Lower lobe of right lung (tissue), 2 donors: ENCODE measurements around the gene VEGFA. TPM values are rescaled to one million over a fixed set of nuclear protein-coding genes. Genes with fewer than 3 reads are reported as not detected.
A peak's percentile ranks its signal among the peaks of the same experiment; 100 is the strongest.

ENCODE experiments used
- ATAC-seq, 2 donors: fragments of 200-7000 bp; cut with Tn5 transposase; one replicate each; pipeline ENCODE4 v1.9.1; 2020 to 2022; ENCODE audit warnings: mild to moderate bottlenecking in 2 of 2, moderate library complexity in 2 of 2
- DNase-seq: peaks from one replicate; pipeline ENCODE4 v3.0.0-alpha.2; 2020
- H3K27ac ChIP-seq: fragments of 200-600 bp; one replicate; pipeline ENCODE4 v1.8.0; 2022
- H3K27me3 ChIP-seq: fragments of 200-600 bp; one replicate; pipeline ENCODE4 v1.8.0; 2022; ENCODE audit warnings: low read depth
- H3K36me3 ChIP-seq: fragments of 200-600 bp; one replicate; pipeline ENCODE4 v1.8.0; 2022; ENCODE audit warnings: mild to moderate bottlenecking
- H3K4me1 ChIP-seq: fragments of 200-600 bp; one replicate; pipeline ENCODE4 v1.8.0; 2022
- H3K4me3 ChIP-seq: fragments of 200-600 bp; one replicate; pipeline ENCODE4 v1.8.0; 2022; ENCODE audit warnings: mild to moderate bottlenecking
- H3K9me3 ChIP-seq: fragments of 200-600 bp; one replicate; pipeline ENCODE4 v1.8.0; 2022
- intact Hi-C: fragments of 100-400 bp; cut with DNase I; formaldehyde crosslinking; loops from one replicate; pipeline ENCODE4 v1.11.0; 2022
- total RNA-seq: library from RNA; stranded (reverse); fragmentation: NEBNext Ultra II Directional; extraction: Animal tissue kit (Norgen Biotek cat#: 25700); gene quantifications from one replicate; pipeline ENCODE4 v1.2.1, GENCODE V29; 2021
- TF ChIP-seq, protein P1 (sequence below): fragments of 200-600 bp; IDR thresholded peaks from one replicate; pipeline ENCODE4 v1.8.0; 2022; ENCODE audit warnings: antibody characterized with exemption, mild to moderate bottlenecking
- donor health status: DM: no; HTN: yes; CAD: no; lungs with severe emphysema.

VEGFA gene
- total RNA-seq, 1 donor from 2014 or later = 196 TPM

DNA sequence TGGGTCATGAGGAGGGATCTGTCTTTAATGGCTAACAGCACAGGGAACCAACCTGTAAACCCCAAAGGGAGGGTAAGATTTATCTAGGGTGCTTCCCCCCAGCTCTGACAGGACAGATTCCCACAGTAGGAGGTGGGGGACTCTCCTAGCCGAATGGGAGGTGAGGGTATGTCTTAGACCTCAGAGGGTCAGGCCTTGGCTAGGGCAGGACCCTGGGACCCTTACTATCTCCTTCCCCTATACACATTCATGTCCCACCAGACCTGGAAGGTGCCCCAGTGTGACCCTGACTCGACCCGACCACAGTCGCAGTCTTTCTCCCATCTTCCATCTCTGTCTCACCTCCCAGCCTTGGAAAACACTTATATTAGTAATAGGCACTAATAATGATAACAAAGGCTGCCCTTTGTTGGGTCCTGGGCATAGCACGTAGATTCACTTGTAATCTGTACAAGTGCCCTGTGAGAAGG is 36.8 kb downstream of the VEGFA start:
- H3K4me3 ChIP-seq = no peak overlapping the region
- TF ChIP-seq, protein P1, sequence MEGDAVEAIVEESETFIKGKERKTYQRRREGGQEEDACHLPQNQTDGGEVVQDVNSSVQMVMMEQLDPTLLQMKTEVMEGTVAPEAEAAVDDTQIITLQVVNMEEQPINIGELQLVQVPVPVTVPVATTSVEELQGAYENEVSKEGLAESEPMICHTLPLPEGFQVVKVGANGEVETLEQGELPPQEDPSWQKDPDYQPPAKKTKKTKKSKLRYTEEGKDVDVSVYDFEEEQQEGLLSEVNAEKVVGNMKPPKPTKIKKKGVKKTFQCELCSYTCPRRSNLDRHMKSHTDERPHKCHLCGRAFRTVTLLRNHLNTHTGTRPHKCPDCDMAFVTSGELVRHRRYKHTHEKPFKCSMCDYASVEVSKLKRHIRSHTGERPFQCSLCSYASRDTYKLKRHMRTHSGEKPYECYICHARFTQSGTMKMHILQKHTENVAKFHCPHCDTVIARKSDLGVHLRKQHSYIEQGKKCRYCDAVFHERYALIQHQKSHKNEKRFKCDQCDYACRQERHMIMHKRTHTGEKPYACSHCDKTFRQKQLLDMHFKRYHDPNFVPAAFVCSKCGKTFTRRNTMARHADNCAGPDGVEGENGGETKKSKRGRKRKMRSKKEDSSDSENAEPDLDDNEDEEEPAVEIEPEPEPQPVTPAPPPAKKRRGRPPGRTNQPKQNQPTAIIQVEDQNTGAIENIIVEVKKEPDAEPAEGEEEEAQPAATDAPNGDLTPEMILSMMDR = no peak
- intact Hi-C loops = no loop called here
- H3K36me3 ChIP-seq = no peaks in the 10 kb centered on the region
- peaks cover 63% of the 10 kb centered on the region for H3K4me1 ChIP-seq
- H3K27ac ChIP-seq = no peak overlapping the region
- DNase-seq (no peak), ATAC-seq (no peak)
- no peaks in the 10 kb centered on the region for H3K27me3 ChIP-seq
- H3K9me3 ChIP-seq = no peaks in the 10 kb centered on the region

DNA sequence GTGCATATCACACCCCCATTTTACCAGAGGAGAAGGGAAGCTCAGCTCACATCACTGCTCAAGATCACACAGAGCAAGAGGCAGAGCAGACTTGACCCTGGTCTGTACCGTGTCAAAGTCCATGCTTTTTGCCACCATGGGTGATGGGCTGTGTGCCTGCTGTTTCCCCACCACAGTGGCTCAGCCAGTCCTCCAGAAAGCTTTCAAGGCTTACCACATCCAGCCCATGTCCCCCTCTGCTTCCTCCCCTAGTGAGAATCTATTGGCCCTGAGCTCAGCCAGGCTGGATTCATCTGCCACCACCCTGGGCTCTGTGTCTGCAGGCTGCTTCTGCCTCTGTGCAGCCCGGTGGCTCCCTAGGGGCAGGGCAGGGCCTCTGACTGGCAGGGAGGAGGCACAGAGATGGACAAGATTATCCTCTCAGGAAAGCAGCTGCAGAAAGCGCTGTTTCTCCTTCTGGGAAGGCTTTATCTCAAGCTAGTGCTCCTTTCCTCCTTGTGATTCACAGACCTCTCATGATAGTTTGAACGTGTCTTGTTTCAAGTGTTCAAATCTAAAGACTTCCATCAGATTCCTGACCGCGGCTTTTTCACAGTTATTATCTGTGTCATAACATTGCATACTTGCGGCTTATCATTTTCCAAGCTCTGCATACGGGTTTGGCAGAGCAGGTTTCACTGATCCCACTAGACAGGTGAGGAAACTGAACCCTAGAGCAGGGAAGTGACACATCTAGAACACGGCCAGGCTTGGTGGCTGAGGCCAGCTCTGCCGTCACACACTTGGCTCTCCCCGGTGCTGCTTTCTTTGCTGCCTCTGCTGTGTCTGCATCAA is 37.4 kb downstream of the VEGFA start:
- TF ChIP-seq, protein P1 = no peak
- Histone ChIP-seq H3K27me3 (no peaks in the 10 kb centered on the region), H3K27ac (no peak overlapping the region), H3K36me3 (no peaks in the 10 kb centered on the region), H3K4me3 (no peak overlapping the region), H3K9me3 (no peaks in the 10 kb centered on the region), H3K4me1 (peaks cover 56% of the 10 kb centered on the region)
- intact Hi-C loops = no loop called here
- DNase-seq (peak; percentile 69), ATAC-seq (peak; percentile 5 to 74)

DNA sequence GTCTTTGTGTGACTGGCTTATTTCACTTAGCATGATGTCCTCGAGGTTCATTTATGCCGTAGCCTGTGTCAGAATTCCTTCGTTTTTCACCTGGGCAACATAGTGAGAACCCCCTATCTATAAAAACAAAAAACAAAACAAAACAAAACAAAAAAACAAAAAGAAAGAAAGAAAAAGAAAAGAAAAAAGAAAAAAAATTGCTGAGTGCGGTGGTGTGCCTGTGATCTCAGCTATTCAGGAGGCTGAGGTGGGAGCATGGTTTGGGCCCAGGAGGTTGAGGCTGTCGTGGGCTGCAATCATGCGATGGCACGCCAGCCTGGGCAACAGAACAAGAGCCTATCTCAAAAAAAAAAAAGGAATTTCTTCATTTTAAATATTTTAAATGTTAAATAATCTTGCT is 38.4 kb downstream of the VEGFA start:
- intact Hi-C loops = no loop called here
- TF ChIP-seq, protein P1 = no peak
- no peaks in the 10 kb centered on the region for H3K9me3 ChIP-seq
- H3K4me3 ChIP-seq = no peak overlapping the region
- no peaks in the 10 kb centered on the region for H3K27me3 ChIP-seq
- H3K4me1 ChIP-seq = peaks cover 56% of the 10 kb centered on the region
- H3K36me3 ChIP-seq = no peaks in the 10 kb centered on the region
- no peak for DNase-seq
- H3K27ac ChIP-seq = no peak overlapping the region
- no peak for ATAC-seq

DNA sequence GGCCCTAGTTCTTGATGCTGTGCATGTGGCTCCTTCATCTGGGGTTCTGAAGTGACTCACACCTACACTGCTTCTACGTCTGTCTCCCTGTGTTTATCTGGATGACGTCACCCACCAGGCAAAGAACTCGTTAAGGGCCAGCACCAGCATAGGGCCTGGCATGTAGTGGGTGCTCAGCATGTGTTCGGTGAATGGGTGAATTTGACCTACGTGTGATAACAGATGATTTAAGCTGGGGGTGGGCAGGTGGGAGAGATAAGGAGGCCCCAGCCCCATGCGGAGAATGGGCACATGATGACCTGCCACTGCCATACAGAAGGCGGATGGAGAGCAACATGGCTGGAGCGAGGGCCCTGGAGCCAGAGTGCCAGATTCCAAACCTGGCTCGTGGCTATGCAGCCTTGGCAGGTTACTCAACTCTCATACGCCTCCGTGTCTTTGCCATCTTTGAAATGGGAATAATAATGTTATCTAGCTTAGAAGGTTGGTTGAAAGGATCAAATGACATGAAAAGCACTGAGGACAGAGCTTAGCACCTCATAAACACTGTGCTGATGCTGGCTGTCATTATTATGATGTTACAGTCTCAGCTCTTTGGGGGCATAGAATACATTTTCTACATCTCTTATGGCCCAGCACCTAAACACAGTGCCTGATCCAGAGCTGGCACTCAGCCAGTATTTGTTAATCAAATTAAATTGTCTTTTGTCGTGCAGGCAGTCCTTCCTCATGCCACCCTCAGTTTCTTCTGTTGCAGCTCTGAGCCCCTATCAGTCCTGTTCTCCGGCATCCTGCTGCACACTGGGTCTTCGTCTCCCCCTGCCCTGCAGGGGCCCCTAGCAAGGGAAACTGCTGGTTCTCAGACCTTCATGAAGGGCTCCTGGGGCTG is 39.6 kb downstream of the VEGFA start:
- DNase-seq (no peak), ATAC-seq (peak in 1 of 2 donors; percentile 73)
- Histone ChIP-seq H3K27me3 (no peaks in the 10 kb centered on the region), H3K9me3 (no peaks in the 10 kb centered on the region), H3K27ac (no peak overlapping the region), H3K36me3 (no peaks in the 10 kb centered on the region), H3K4me3 (no peak overlapping the region), H3K4me1 (peaks cover 56% of the 10 kb centered on the region)
- TF ChIP-seq, protein P1 = no peak
- intact Hi-C loops = no loop called here

DNA sequence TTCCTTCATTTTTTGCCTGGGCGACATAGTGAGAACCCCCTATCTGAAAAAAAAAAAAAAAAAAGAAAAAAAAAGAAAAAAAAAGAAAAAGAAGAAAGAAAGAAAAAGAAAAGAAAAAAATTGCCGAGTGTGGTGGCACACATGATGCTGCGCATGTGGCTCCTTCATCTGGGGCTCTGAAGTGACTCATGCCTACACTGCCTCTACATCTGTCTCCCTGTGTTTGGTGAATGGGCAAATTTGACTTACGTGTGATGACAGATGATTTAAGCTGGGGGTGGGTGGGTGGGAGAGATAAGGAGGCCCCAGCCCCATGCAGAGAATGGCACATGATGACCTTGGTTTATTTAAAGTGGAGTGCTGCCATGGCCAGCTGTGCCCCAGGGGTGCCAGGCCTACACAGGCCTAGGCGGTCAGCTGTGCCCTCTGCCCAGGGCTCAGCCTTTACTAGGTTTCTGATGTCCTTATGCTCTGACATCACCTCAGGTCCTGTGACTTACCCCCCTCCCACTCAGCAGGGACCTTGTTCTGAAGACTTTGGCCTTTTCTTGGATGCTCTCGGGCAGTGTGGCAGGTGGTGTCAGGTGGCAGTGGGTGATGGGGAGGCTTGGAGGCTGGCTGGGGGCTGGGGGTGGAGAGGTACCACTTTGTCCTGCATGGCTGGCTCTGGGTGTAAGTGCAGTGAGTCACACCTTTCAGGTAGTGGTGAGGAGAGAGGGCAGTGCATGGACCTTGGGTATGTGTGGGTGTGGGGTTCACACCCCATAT is 41.1 kb downstream of the VEGFA start:
- ATAC-seq (no peak), DNase-seq (no peak)
- H3K27ac ChIP-seq = no peak overlapping the region
- H3K36me3 ChIP-seq = no peaks in the 10 kb centered on the region
- peaks cover 42% of the 10 kb centered on the region for H3K4me1 ChIP-seq
- no peaks in the 10 kb centered on the region for H3K27me3 ChIP-seq
- intact Hi-C loops = no loop called here
- H3K9me3 ChIP-seq = no peaks in the 10 kb centered on the region
- TF ChIP-seq, protein P1 = no peak
- no peak overlapping the region for H3K4me3 ChIP-seq
